ENCODE measurements around the gene PRR20E. TPM values are rescaled to one million over a fixed set of nuclear protein-coding genes. Genes with fewer than 3 reads are reported as not detected.

PRR20E gene
- total and polyA plus RNA-seq, 2 of the 8 experiments (the other 6 are each of a cell fraction or from before 2014, with no cell fraction given): not detected

DNA sequence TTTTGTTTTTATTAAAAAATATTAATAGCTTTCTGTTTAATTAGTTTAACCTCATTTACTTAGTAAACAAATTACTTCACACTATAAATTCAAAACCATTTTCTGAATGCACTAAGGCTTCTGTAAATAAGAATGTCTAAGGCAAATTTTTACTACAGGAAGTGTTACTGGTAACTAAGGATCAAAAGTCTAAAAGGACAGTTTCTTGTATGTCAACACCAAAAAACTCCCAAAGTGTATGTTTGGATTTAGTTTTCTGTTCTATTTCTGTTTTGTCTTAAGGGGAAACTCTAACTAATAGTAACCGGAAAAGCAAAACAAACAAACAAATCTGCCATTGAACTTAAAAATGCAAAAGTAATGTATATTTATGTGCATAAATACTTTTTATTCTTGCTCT lies 24.7 kb downstream of the PRR20E start:
- H3K9me3 ChIP-seq (ENCODE audit: insufficient read depth in 2 of 2, low read depth in 1 of 2, low read length in 1 of 2): no peaks in the 10 kb centered on the region
- H3K23ac ChIP-seq (ENCODE audit: insufficient read length): no peak overlapping the region
- H3K4me2 ChIP-seq (ENCODE audit: insufficient read depth in 1 of 2, low read depth in 2 of 2, low read length in 2 of 2): no peak overlapping the region
- 94% methylated on average over 1 of the region's 1 CpG; no CpG with 5 or more reads in 1 of the 2 experiments for WGBS, 2 experiments (ENCODE audit: extremely low coverage in 1 of 2, insufficient coverage in 1 of 2, insufficient read length in 1 of 2, insufficient replicate concordance in 2 of 2, low coverage in 1 of 2, low lambda C conversion rate in 2 of 2, missing lambda C conversion rate in 1 of 2)
- H2BK12ac ChIP-seq (ENCODE audit: low read depth, low read length): no peak overlapping the region
- FAIRE-seq (no peak), DNase-seq (ENCODE audit: low read depth in 1 of 2, low spot score in 2 of 2) (no peak)
- no peaks in the 10 kb centered on the region for H3K36me3 ChIP-seq (ENCODE audit: control insufficient read depth in 2 of 4, insufficient read depth in 4 of 4, low read length in 3 of 4)
- no peak overlapping the region for H2BK5ac ChIP-seq (ENCODE audit: low read depth, low read length)
- no peak overlapping the region for H2BK15ac ChIP-seq (ENCODE audit: low read length)
- H3K4me3 ChIP-seq (ENCODE audit: extremely low read depth in 1 of 4, insufficient read depth in 2 of 4, low read depth in 3 of 4, low read length in 4 of 4): no peak overlapping the region
- H2AFZ ChIP-seq (ENCODE audit: low read length): no peak overlapping the region
- H3K79me2 ChIP-seq (ENCODE audit: control insufficient read depth in 1 of 2, insufficient read depth in 2 of 2, low read length in 2 of 2): no peaks in the 10 kb centered on the region
- ChIA-PET POLR2A (ENCODE audit: partially characterized antibody) (no interaction called here), CTCF (ENCODE audit: partially characterized antibody) (no interaction called here)
- no peak overlapping the region for H2AK5ac ChIP-seq (ENCODE audit: low read depth, low read length)
- no peaks in the 10 kb centered on the region for H3K4me1 ChIP-seq (replicated peaks in 1 of 4; ENCODE audit: control insufficient read depth in 3 of 4, insufficient read depth in 4 of 4, low read length in 3 of 4)
- H3K23me2 ChIP-seq (ENCODE audit: low read depth, low read length): no peaks in the 10 kb centered on the region
- no peaks in the 10 kb centered on the region for H3K79me1 ChIP-seq (ENCODE audit: low read depth, low read length)
- TF ChIP-seq CBX5 (IDR thresholded peaks at IDR 0.05; ENCODE audit: low read depth, low read length) (no peak), POU5F1 (IDR thresholded peaks at IDR 0.05; ENCODE audit: low read depth, low read length) (no peak), SP2 (IDR thresholded peaks at IDR 0.05; ENCODE audit: low read length) (no peak), SP1 (IDR thresholded peaks at IDR 0.05; ENCODE audit: low read depth, low read length) (no peak), SIX5 (IDR thresholded peaks at IDR 0.05; ENCODE audit: low read depth, low read length) (no peak), BCL11A (IDR thresholded peaks at IDR 0.05; ENCODE audit: low read depth in 2 of 2, low read length in 2 of 2) (no peak), YY1 (IDR thresholded peaks at IDR 0.05; ENCODE audit: low read depth, low read length) (no peak), CEBPB (IDR thresholded peaks at IDR 0.05; ENCODE audit: low read depth, low read length) (no peak)
- no peaks in the 10 kb centered on the region for H3K27me3 ChIP-seq (replicated peaks in 1 of 4; ENCODE audit: control insufficient read depth in 3 of 4, extremely low read depth in 1 of 4, insufficient read depth in 3 of 4, low read length in 3 of 4)
- no peak overlapping the region for H4K5ac ChIP-seq (ENCODE audit: insufficient read length, low read depth, low read length)
- no peak overlapping the region for H4K91ac ChIP-seq (replicated peaks; ENCODE audit: insufficient read length, low read length)
- H3K27ac ChIP-seq (ENCODE audit: low read depth, low read length): no peak overlapping the region
- H3K4ac ChIP-seq (replicated peaks; ENCODE audit: insufficient read length, low read depth, low read length): no peak overlapping the region
- H3K56ac ChIP-seq (replicated peaks; ENCODE audit: insufficient read length, low read depth, low read length): no peak overlapping the region
- no peak overlapping the region for H2BK120ac ChIP-seq (replicated peaks; ENCODE audit: low read depth, low read length)
- no peaks in the 10 kb centered on the region for H4K20me1 ChIP-seq (replicated peaks in 1 of 2; ENCODE audit: control insufficient read depth in 1 of 2, insufficient read depth in 2 of 2, low read length in 2 of 2)
- H3K9ac ChIP-seq (replicated peaks in 1 of 4; ENCODE audit: extremely low read depth in 1 of 4, low read depth in 3 of 4, low read length in 3 of 4): no peak overlapping the region
- no peak overlapping the region for H2BK20ac ChIP-seq (ENCODE audit: low read length)
- no peak overlapping the region for H3K14ac ChIP-seq (ENCODE audit: insufficient read length)
- H3K18ac ChIP-seq (ENCODE audit: extremely low read depth, low read length): no peak overlapping the region
- H4K8ac ChIP-seq (ENCODE audit: extremely low read depth, insufficient read depth, low read length): no peak overlapping the region
